Left ventricle myocardium inferior (tissue), 1 donor: ENCODE data around the gene KIF2A. TPM values are rescaled to one million over a fixed set of nuclear protein-coding genes. Genes with fewer than 3 reads are reported as not detected.

Source experiments
- DNase-seq: peaks from one replicate; pipeline ENCODE4 v3.0.0-alpha.2; 2020
- H3K27ac ChIP-seq: fragments of 200-600 bp; replicated peaks from 2 replicates; pipeline ENCODE4 v1.8.0; 2021
- H3K27me3 ChIP-seq: fragments of 200-600 bp; 2 replicates; pipeline ENCODE4 v1.8.0; 2021; ENCODE audit warnings: low read depth
- H3K36me3 ChIP-seq: fragments of 200-600 bp; 2 replicates; pipeline ENCODE4 v1.8.0; 2021
- H3K4me1 ChIP-seq: fragments of 200-600 bp; 2 replicates; pipeline ENCODE4 v1.8.0; 2021
- H3K4me3 ChIP-seq: fragments of 200-600 bp; 2 replicates; pipeline ENCODE4 v1.8.0; 2021; ENCODE audit warnings: mild to moderate bottlenecking, moderate library complexity
- H3K9me3 ChIP-seq: fragments of 200-600 bp; replicated peaks from 2 replicates; pipeline ENCODE4 v1.8.0; 2021
- CTCF ChIP-seq: fragments of 200-600 bp; IDR thresholded peaks from 2 replicates; pipeline ENCODE4 v1.8.0; 2021; ENCODE audit warnings: antibody characterized with exemption, mild to moderate bottlenecking, borderline replicate concordance
- intact Hi-C: fragments of 100-400 bp; cut with micrococcal nuclease; formaldehyde crosslinking; loops from one replicate; pipeline ENCODE4 v1.11.0; 2022
- total RNA-seq: library from RNA; stranded (reverse); fragmentation: NEBNext Ultra II Directional; extraction: Animal tissue kit (Norgen Biotek cat#: 25700); gene quantifications from one replicate; pipeline ENCODE4 v1.2.1, GENCODE V29; 2021
- donor health status: DM: no; HTN: yes; CAD: no; lungs with severe emphysema.

The KIF2A gene
- total RNA-seq, 1 donor from 2014 or later = 9.7 TPM

DNA sequence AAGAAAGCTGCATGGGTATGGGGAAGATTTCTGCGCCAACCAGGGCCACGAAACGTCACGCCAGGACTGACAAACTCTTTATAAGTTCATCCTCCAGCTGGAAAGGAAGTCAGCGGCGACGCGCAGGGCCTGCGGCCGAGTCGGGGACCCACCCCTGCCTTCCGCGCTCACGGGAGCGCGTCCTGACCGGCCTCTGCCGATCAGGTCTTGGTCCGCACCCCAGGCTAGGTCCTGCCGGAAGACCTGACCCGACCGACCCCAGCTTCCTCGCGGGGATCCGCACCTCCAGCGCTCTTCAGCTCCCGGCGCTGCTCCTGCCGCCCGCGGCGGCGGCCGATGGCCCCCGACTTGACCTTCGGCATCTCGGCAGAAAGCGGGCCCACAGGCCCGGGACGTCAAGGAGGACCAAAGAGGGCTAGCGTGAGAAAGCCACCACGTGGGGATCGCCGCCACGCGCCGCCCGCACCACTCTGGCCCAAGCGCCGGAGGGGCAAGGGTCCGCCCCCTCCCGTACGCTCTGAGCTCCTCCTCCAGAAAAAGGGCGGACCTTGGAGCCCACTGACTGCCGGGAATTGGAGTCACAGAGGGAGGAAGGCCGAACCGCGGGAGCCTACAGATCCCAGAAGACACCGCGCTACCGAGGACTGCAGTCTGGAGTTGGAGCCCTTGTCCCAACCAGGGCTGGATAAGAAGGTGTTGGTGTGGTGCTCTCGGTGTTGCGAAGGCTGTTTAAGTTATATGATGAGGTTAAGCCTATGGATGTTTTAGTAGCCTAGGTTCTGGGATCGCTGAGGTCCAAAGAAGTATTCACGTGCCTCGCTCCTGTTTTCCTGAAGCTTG, 97.6 kb downstream of the KIF2A start, which contains the start of gene DIMT1:
Gene DIMT1, minus strand, starts transcription at position 495 of the 840 bp plus-strand sequence. Its CDS starts 133 bp downstream, at position 362.
- H3K4me1 ChIP-seq = peaks cover 21% of the 10 kb centered on the region
- peak within 1 kb of the TSS; percentile 96 for H3K27ac ChIP-seq
- H3K27me3 ChIP-seq = no peaks in the 10 kb centered on the region
- intact Hi-C loops = no loop called here
- TF ChIP-seq CTCF = no peak
- peak; percentile 95 for DNase-seq
- peak within 1 kb of the TSS; percentile 84 for H3K4me3 ChIP-seq
- H3K9me3 ChIP-seq = no peaks in the 10 kb centered on the region
- H3K36me3 ChIP-seq = peaks cover 28% of the 10 kb centered on the region

- H3K4me3 ChIP-seq = peak within 1 kb of the TSS; percentile 97
- DNase-seq = peak; percentile 98
- peaks cover 29% of the 10 kb centered on the region for H3K4me1 ChIP-seq
- H3K9me3 ChIP-seq = no peaks in the 10 kb centered on the region
- no peak for TF ChIP-seq CTCF
- H3K27ac ChIP-seq = peak within 1 kb of the TSS; percentile 84
- intact Hi-C loops = no loop called here
- no peaks in the 10 kb centered on the region for H3K27me3 ChIP-seq
- no peaks in the 10 kb centered on the region for H3K36me3 ChIP-seq
These were observed 106.7 kb downstream of the KIF2A start, which contains the start of gene IPO11 for GRCh38 chr5:62412549-62413329. TSS of gene IPO11 (plus strand) at chr5:62412763. CDS start at chr5:62437280, 24,517 bp downstream.

- no peak overlapping the region for H3K27ac ChIP-seq
- TF ChIP-seq CTCF = no peak
- no peak for DNase-seq
- H3K27me3 ChIP-seq = no peaks in the 10 kb centered on the region
- H3K4me3 ChIP-seq = peak overlapping the region; percentile 97
- H3K9me3 ChIP-seq = no peaks in the 10 kb centered on the region
- H3K4me1 ChIP-seq = peaks cover 38% of the 10 kb centered on the region
- intact Hi-C loops = no loop called here
- H3K36me3 ChIP-seq = no peaks in the 10 kb centered on the region
These were observed 107.7 kb downstream of the KIF2A start for GRCh38 chr5:62413711-62414110.

DNA sequence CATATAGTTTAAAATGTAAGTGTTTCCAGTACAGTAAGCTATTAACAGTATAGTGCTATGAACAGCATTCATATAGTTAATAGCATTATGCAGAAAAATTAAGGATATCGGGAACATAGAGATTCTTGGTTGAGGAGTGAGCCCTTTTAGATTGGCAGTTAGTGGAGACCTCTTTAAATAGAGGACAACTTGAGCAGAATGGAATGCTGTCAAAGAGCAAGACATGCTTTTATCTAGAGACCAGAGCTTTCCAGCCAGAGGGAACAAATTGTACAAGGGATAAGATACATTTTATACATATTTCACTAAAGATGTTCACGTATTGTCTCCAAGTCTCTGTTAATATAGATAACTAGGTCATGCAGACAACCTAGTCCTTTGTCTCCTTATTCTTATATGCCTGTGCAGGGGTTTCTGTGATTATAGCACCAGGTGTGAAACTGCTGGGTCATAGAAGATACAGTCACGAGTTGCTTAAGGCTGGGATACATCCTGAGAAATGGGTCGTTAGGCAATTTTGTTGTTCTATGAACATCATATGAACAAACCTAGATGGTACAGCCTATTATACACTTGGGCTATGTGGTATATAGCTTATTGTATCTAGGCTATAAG, 112.6 kb downstream of the KIF2A start:
- peak overlapping the region; percentile 81 for H3K27ac ChIP-seq
- H3K36me3 ChIP-seq = no peaks in the 10 kb centered on the region
- H3K4me1 ChIP-seq = peaks cover 48% of the 10 kb centered on the region
- no peak overlapping the region for H3K4me3 ChIP-seq
- no peaks in the 10 kb centered on the region for H3K27me3 ChIP-seq
- DNase-seq = no peak
- intact Hi-C loops = no loop called here
- no peak for TF ChIP-seq CTCF
- no peaks in the 10 kb centered on the region for H3K9me3 ChIP-seq

DNA sequence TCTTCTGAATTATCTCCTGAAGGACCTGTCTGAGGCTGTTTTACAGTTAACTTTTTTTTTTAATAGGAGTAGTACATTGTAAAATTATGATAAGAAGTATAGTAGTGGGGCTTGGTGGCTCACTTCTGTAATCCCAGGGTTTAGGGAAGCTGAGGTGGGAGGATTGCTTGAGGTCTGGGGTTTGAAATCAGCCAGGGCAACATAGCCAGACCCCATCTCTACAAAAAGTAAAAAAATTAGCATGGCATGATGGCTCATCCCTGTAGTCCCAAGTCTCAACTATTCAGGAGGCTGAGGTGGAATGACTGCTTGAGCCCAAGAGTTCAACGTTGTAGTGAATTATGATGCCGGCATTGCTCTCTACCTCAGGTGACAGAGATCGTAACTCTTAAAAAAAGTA, 113.6 kb downstream of the KIF2A start:
- Histone ChIP-seq H3K36me3 (no peaks in the 10 kb centered on the region), H3K4me1 (peaks cover 39% of the 10 kb centered on the region), H3K27ac (peak overlapping the region; percentile 81), H3K9me3 (no peaks in the 10 kb centered on the region), H3K27me3 (no peaks in the 10 kb centered on the region), H3K4me3 (no peak overlapping the region)
- no peak for TF ChIP-seq CTCF
- DNase-seq = no peak
- intact Hi-C loops = no loop called here
